GM23338 (cell line): ENCODE results near the gene TMUB2. TPM values are rescaled to one million over a fixed set of nuclear protein-coding genes. Genes with fewer than 3 reads are reported as not detected.

Source experiments
- ATAC-seq: fragments of 200-7000 bp; cut with Tn5 transposase; 3 replicates; pipeline ENCODE4 v1.9.1; 2020
- DNase-seq: peaks from one replicate; pipeline ENCODE4 v3.0.0-alpha.2; 2015; ENCODE audit warnings: low spot score
- H2AFZ ChIP-seq: fragments of 200-600 bp; sonication (generic); 2 replicates; pipeline ENCODE4 v1.8.0; 2016; ENCODE audit warnings: antibody characterized with exemption, mild to moderate bottlenecking, moderate library complexity
- H3F3A ChIP-seq: fragments of 200-600 bp; sonication (generic); replicated peaks from 2 replicates; pipeline ENCODE4 v1.8.0; 2017; ENCODE audit warnings: antibody characterized with exemption, mixed run types, low read depth
- H3K27ac ChIP-seq: fragments of 200-600 bp; sonication (generic); 2 replicates; pipeline ENCODE4 v1.6.1; 2016; ENCODE audit warnings: low read depth
- H3K27me3 ChIP-seq: fragments of 200-600 bp; sonication (generic); 2 replicates; pipeline ENCODE4 v1.8.0; 2016; ENCODE audit warnings: mild to moderate bottlenecking, mixed run types, moderate library complexity; ENCODE audit not compliant: insufficient read depth
- H3K36me3 ChIP-seq: fragments of 200-600 bp; sonication (generic); 2 replicates; pipeline ENCODE4 v1.8.0; 2016; ENCODE audit warnings: mild to moderate bottlenecking; ENCODE audit not compliant: insufficient read depth
- H3K4me1 ChIP-seq: fragments of 200-600 bp; sonication (generic); 2 replicates; pipeline ENCODE4 v1.8.0; 2016; ENCODE audit warnings: mild to moderate bottlenecking, moderate library complexity; ENCODE audit not compliant: insufficient read depth
- H3K4me2 ChIP-seq: fragments of 200-600 bp; sonication (generic); 2 replicates; pipeline ENCODE4 v1.7.1; 2017; ENCODE audit warnings: mixed run types
- H3K4me3 ChIP-seq: fragments of 200-600 bp; sonication (generic); 2 replicates; pipeline ENCODE4 v1.6.1; 2016; ENCODE audit warnings: mixed run types
- H3K79me2 ChIP-seq: fragments of 200-600 bp; sonication (generic); replicated peaks from 2 replicates; pipeline ENCODE4 v1.8.0; 2017; ENCODE audit warnings: mild to moderate bottlenecking; ENCODE audit not compliant: insufficient read depth
- H3K9me2 ChIP-seq: fragments of 200-600 bp; sonication (generic); 2 replicates; pipeline ENCODE4 v1.8.0; 2017; ENCODE audit not compliant: insufficient read depth
- H4K20me1 ChIP-seq: fragments of 200-600 bp; sonication (generic); replicated peaks from 2 replicates; pipeline ENCODE4 v1.8.0; 2017; ENCODE audit warnings: mild to moderate bottlenecking; ENCODE audit not compliant: insufficient read depth
- H3K27ac Mint-ChIP-seq: 2 replicates; pipeline ENCODE4 v1.8.0; 2020; ENCODE audit warnings: inconsistent platforms, mild to moderate bottlenecking, moderate library complexity, mixed read lengths
- H3K27me3 Mint-ChIP-seq: 3 replicates; pipeline ENCODE4 v1.8.0; 2022; ENCODE audit warnings: low read depth, mild to moderate bottlenecking, moderate library complexity, mixed read lengths, inconsistent platforms; ENCODE audit not compliant: insufficient read depth, poor library complexity
- H3K36me3 Mint-ChIP-seq: 3 replicates; pipeline ENCODE4 v1.8.0; 2021; ENCODE audit warnings: low read depth, mild to moderate bottlenecking, inconsistent platforms, moderate library complexity, mixed read lengths
- H3K4me1 Mint-ChIP-seq: 3 replicates; pipeline ENCODE4 v1.8.0; 2020; ENCODE audit warnings: mild to moderate bottlenecking, inconsistent platforms, mixed read lengths
- H3K4me3 Mint-ChIP-seq: 3 replicates; pipeline ENCODE4 v1.8.0; 2021; ENCODE audit warnings: moderate library complexity, mild to moderate bottlenecking, inconsistent platforms, mixed read lengths
- H3K9me3 Mint-ChIP-seq: 3 replicates; pipeline ENCODE4 v1.8.0; 2020; ENCODE audit warnings: moderate library complexity, mild to moderate bottlenecking, inconsistent platforms, mixed read lengths
- CREB1 ChIP-seq: fragments of 250-450 bp; sonication (Bioruptor Pico); IDR thresholded peaks from 2 replicates; pipeline ENCODE4 v1.5.0; 2020; ENCODE audit warnings: low read depth, mild to moderate bottlenecking, moderate library complexity
- EZH2 ChIP-seq: fragments of 200-600 bp; sonication (generic); IDR thresholded peaks from one replicate; pipeline ENCODE4 v1.8.0; 2017; ENCODE audit warnings: antibody characterized with exemption, mild to moderate bottlenecking, low read depth; ENCODE audit not compliant: unreplicated experiment
- EZH2phosphoT487 ChIP-seq: fragments of 200-600 bp; sonication (generic); IDR thresholded peaks from one replicate; pipeline ENCODE4 v1.8.1; 2018; ENCODE audit warnings: antibody characterized with exemption; ENCODE audit not compliant: unreplicated experiment
- JUNB ChIP-seq: IDR thresholded peaks from one replicate; pipeline ENCODE4 v1.6.1; 2016; ENCODE audit warnings: antibody characterized with exemption; ENCODE audit not compliant: unreplicated experiment
- NANOG ChIP-seq: IDR thresholded peaks from 2 replicates; pipeline ENCODE4 v1.6.1; 2016; ENCODE audit warnings: antibody characterized with exemption, borderline replicate concordance
- POLR2AphosphoS5 ChIP-seq: IDR thresholded peaks from 2 replicates; pipeline ENCODE4 v1.6.1; 2016; ENCODE audit warnings: antibody characterized with exemption, low read depth
- STAT1 ChIP-seq: IDR thresholded peaks from one replicate; pipeline ENCODE4 v1.6.1; 2016; ENCODE audit warnings: antibody characterized with exemption; ENCODE audit not compliant: unreplicated experiment
- ZNF114 ChIP-seq: fragments of 250-450 bp; sonication (Bioruptor Pico); IDR thresholded peaks from 2 replicates; pipeline ENCODE4 v1.5.0; 2020; ENCODE audit warnings: mild to moderate bottlenecking, moderate library complexity
- ZNF331 ChIP-seq: fragments of 250-450 bp; sonication (Bioruptor Pico); IDR thresholded peaks from 2 replicates; pipeline ENCODE4 v1.5.0; 2020; ENCODE audit warnings: low read depth, mild to moderate bottlenecking, moderate library complexity
- polyA plus RNA-seq: library from polyadenylated mRNA; unstranded; fragments of >200 nt; fragmentation: Nextera tagmentation; extraction: Ambion mirVana; gene quantifications from 2 replicates; pipeline ENCODE4 v1.2.1, GENCODE V29; 2016
- total RNA-seq: library from RNA; depleted of rRNA; stranded (reverse); fragments of >200 nt; shearing (Covaris generic); gene quantifications from 2 replicates; pipeline ENCODE4 v1.2.3, GENCODE V29; 2014
- TF ChIP-seq, protein P1 (sequence below): IDR thresholded peaks from 2 replicates; pipeline ENCODE4 v1.6.1; 2016; ENCODE audit warnings: antibody characterized with exemption
- TF ChIP-seq, protein P2 (sequence below): IDR thresholded peaks from one replicate; pipeline ENCODE4 v1.6.1; 2018; ENCODE audit warnings: antibody characterized with exemption; ENCODE audit not compliant: unreplicated experiment
- TF ChIP-seq, protein P3 (sequence below), 2 experiments: fragments of 200-600 bp in 1 of 2; sonication (generic) in 1 of 2; conservative IDR thresholded peaks; 2 replicates each; pipeline versions ENCODE4 v1.5.1 to v1.6.1; 2016 to 2017; ENCODE audit warnings: antibody characterized with exemption in 2 of 2, low read depth in 2 of 2, mild to moderate bottlenecking in 2 of 2, moderate library complexity in 1 of 2
- TF ChIP-seq, protein P4 (sequence below): fragments of 250-450 bp; sonication (Bioruptor Pico); IDR thresholded peaks from 2 replicates; pipeline ENCODE4 v1.5.0; 2020; ENCODE audit warnings: mild to moderate bottlenecking, moderate library complexity

The TMUB2 gene
- total and polyA plus RNA-seq, 2 experiments from 2014 or later: 16.5 to 20.8 TPM

DNA sequence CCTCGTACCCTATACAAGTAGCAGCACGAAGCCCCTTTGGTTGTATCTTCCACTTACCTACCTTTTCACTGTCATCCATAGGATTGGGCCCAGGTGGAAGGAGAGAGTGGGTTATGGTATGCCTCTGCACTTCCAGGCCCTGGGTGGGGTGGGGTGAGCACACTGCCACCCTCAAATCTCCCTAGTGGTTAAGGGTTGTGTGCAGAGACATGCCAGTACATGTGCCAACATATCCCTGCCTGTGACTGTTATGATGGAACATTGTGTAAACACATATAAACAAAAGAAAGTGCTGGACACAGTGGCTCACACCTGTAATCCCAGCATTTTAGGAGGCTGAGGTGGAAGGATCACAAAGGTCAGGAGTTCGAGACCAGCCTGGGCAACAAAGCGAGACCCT, 33.9 kb upstream of the TMUB2 start:
- Histone ChIP-seq H3K4me3 (no peak overlapping the region), H3K4me1 (no peaks in the 10 kb centered on the region), H4K20me1 (peaks cover 9% of the 10 kb centered on the region), H3F3A (0 out of 2 replicates have a peak, but pooled peaks cover 3% of the 10 kb centered on the region), H3K9me2 (no peaks in the 10 kb centered on the region), H3K4me2 (no peak overlapping the region), H3K27me3 (no peaks in the 10 kb centered on the region), H3K79me2 (peaks cover 40% of the 10 kb centered on the region), H2AFZ (no peak overlapping the region), H3K36me3 (peaks cover 15% of the 10 kb centered on the region; the same call in 1 of the 2 replicates), H3K27ac (no peak overlapping the region)
- Mint-ChIP-seq H3K36me3 (peaks cover 72% of the 10 kb centered on the region), H3K4me3 (no peak overlapping the region), H3K27ac (no peak overlapping the region), H3K9me3 (no peaks in the 10 kb centered on the region), H3K27me3 (peaks cover 4% of the 10 kb centered on the region), H3K4me1 (no peaks in the 10 kb centered on the region; the same call in 2 of the 3 replicates)
- ATAC-seq (no peak), DNase-seq (no peak)
- TF ChIP-seq JUNB (no peak), NANOG (no peak), EZH2 (no peak), POLR2AphosphoS5 (no peak), ZNF331 (CRISPR knock-in tag) (no peak), STAT1 (no peak), EZH2phosphoT487 (no peak), CREB1 (CRISPR knock-in tag) (no peak), ZNF114 (no peak)
- TF ChIP-seq, protein P1, sequence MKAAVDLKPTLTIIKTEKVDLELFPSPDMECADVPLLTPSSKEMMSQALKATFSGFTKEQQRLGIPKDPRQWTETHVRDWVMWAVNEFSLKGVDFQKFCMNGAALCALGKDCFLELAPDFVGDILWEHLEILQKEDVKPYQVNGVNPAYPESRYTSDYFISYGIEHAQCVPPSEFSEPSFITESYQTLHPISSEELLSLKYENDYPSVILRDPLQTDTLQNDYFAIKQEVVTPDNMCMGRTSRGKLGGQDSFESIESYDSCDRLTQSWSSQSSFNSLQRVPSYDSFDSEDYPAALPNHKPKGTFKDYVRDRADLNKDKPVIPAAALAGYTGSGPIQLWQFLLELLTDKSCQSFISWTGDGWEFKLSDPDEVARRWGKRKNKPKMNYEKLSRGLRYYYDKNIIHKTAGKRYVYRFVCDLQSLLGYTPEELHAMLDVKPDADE: no peak
- TF ChIP-seq, protein P2, sequence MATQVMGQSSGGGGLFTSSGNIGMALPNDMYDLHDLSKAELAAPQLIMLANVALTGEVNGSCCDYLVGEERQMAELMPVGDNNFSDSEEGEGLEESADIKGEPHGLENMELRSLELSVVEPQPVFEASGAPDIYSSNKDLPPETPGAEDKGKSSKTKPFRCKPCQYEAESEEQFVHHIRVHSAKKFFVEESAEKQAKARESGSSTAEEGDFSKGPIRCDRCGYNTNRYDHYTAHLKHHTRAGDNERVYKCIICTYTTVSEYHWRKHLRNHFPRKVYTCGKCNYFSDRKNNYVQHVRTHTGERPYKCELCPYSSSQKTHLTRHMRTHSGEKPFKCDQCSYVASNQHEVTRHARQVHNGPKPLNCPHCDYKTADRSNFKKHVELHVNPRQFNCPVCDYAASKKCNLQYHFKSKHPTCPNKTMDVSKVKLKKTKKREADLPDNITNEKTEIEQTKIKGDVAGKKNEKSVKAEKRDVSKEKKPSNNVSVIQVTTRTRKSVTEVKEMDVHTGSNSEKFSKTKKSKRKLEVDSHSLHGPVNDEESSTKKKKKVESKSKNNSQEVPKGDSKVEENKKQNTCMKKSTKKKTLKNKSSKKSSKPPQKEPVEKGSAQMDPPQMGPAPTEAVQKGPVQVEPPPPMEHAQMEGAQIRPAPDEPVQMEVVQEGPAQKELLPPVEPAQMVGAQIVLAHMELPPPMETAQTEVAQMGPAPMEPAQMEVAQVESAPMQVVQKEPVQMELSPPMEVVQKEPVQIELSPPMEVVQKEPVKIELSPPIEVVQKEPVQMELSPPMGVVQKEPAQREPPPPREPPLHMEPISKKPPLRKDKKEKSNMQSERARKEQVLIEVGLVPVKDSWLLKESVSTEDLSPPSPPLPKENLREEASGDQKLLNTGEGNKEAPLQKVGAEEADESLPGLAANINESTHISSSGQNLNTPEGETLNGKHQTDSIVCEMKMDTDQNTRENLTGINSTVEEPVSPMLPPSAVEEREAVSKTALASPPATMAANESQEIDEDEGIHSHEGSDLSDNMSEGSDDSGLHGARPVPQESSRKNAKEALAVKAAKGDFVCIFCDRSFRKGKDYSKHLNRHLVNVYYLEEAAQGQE: no peak
- TF ChIP-seq, protein P3, sequence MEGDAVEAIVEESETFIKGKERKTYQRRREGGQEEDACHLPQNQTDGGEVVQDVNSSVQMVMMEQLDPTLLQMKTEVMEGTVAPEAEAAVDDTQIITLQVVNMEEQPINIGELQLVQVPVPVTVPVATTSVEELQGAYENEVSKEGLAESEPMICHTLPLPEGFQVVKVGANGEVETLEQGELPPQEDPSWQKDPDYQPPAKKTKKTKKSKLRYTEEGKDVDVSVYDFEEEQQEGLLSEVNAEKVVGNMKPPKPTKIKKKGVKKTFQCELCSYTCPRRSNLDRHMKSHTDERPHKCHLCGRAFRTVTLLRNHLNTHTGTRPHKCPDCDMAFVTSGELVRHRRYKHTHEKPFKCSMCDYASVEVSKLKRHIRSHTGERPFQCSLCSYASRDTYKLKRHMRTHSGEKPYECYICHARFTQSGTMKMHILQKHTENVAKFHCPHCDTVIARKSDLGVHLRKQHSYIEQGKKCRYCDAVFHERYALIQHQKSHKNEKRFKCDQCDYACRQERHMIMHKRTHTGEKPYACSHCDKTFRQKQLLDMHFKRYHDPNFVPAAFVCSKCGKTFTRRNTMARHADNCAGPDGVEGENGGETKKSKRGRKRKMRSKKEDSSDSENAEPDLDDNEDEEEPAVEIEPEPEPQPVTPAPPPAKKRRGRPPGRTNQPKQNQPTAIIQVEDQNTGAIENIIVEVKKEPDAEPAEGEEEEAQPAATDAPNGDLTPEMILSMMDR (conservative IDR thresholded peaks at IDR 0.05; ENCODE audit: low read depth in 2 of 2): no peak
- TF ChIP-seq, protein P4, sequence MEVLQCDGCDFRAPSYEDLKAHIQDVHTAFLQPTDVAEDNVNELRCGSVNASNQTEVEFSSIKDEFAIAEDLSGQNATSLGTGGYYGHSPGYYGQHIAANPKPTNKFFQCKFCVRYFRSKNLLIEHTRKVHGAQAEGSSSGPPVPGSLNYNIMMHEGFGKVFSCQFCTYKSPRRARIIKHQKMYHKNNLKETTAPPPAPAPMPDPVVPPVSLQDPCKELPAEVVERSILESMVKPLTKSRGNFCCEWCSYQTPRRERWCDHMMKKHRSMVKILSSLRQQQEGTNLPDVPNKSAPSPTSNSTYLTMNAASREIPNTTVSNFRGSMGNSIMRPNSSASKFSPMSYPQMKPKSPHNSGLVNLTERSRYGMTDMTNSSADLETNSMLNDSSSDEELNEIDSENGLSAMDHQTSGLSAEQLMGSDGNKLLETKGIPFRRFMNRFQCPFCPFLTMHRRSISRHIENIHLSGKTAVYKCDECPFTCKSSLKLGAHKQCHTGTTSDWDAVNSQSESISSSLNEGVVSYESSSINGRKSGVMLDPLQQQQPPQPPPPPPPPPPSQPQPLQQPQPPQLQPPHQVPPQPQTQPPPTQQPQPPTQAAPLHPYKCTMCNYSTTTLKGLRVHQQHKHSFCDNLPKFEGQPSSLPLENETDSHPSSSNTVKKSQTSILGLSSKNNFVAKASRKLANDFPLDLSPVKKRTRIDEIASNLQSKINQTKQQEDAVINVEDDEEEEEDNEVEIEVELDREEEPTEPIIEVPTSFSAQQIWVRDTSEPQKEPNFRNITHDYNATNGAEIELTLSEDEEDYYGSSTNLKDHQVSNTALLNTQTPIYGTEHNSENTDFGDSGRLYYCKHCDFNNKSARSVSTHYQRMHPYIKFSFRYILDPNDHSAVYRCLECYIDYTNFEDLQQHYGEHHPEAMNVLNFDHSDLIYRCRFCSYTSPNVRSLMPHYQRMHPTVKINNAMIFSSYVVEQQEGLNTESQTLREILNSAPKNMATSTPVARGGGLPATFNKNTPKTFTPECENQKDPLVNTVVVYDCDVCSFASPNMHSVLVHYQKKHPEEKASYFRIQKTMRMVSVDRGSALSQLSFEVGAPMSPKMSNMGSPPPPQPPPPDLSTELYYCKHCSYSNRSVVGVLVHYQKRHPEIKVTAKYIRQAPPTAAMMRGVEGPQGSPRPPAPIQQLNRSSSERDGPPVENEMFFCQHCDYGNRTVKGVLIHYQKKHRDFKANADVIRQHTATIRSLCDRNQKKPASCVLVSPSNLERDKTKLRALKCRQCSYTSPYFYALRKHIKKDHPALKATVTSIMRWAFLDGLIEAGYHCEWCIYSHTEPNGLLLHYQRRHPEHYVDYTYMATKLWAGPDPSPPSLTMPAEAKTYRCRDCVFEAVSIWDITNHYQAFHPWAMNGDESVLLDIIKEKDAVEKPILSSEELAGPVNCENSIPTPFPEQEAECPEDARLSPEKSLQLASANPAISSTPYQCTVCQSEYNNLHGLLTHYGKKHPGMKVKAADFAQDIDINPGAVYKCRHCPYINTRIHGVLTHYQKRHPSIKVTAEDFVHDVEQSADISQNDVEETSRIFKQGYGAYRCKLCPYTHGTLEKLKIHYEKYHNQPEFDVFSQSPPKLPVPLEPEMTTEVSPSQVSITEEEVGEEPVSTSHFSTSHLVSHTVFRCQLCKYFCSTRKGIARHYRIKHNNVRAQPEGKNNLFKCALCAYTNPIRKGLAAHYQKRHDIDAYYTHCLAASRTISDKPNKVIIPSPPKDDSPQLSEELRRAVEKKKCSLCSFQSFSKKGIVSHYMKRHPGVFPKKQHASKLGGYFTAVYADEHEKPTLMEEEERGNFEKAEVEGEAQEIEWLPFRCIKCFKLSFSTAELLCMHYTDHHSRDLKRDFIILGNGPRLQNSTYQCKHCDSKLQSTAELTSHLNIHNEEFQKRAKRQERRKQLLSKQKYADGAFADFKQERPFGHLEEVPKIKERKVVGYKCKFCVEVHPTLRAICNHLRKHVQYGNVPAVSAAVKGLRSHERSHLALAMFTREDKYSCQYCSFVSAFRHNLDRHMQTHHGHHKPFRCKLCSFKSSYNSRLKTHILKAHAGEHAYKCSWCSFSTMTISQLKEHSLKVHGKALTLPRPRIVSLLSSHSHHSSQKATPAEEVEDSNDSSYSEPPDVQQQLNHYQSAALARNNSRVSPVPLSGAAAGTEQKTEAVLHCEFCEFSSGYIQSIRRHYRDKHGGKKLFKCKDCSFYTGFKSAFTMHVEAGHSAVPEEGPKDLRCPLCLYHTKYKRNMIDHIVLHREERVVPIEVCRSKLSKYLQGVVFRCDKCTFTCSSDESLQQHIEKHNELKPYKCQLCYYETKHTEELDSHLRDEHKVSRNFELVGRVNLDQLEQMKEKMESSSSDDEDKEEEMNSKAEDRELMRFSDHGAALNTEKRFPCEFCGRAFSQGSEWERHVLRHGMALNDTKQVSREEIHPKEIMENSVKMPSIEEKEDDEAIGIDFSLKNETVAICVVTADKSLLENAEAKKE (CRISPR knock-in tag): no peak
